Left hindlimb (tissue), 1 donor: ENCODE data around the gene KRTAP12-3.

ENCODE experiments used
- DNase-seq: peaks from one replicate; pipeline ENCODE4 v3.0.0-alpha.2; 2018

Gene KRTAP12-3

GRCh38 chr21:44706026-44706705, 48.4 kb downstream of the KRTAP12-3 start:
- no peak for DNase-seq

- DNase-seq: no peak
These were observed 49.2 kb downstream of the KRTAP12-3 start for GRCh38 chr21:44706706-44707581.
